ENCODE results near the gene RHOA.
"Not testable (repeated sequence)": the region's sequence is repeated elsewhere in the genome, so short reads cannot be mapped to it uniquely, and the experiment has no call there.

RHOA gene

DNA sequence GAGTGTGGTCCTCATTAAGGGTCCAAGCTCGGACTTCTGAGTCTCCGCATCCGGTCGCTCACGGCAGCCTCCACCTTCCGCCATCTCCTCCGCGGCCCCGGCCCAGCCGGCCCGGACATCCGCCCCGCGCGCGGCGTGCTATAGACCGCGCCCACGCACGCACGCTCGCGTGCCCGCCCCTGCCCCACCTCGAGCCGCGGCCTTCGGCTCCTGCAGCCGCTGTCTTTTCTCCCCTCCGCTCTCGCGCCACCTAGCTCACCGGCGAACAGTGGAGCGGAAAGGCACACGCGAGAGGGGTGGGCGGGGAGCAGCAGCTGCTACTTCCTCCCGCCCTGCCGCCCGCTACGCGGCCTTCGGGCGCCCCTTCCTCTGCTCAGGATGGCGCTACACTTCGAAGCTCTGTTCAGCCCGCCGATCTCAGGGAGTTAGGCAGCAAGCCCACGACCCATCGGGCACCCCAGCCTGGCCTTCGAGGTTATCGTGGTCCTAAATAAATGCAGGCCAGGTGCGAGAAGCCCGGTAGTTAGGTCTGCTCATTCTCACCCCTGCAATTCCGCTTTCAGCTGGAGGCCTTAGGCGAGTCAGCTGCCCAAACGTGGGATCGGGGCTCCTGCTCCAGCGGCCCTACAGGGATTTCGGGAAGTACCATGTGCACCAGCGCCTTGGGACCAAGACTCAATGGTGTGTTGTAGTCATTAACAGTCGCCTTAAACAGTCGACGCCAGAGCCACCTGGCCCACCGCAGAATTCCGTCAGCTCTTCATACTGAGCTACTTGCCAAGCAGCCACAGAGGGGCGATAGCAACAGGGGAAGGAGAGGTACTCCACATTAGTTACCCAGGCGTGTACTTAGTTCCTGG is 71.6 kb downstream of the RHOA start, which contains the start of gene USP4:
Gene USP4 (minus strand): TSS at position 113 of the 860 bp plus-strand sequence. CDS start 29 bp downstream, at position 84.
- H3K4me3 ChIP-seq (ENCODE audit: low read depth, low read length), result peak within 1 kb of the TSS; percentile 84
- DNase-seq (ENCODE audit: low read depth), result peak; percentile 67

DNA sequence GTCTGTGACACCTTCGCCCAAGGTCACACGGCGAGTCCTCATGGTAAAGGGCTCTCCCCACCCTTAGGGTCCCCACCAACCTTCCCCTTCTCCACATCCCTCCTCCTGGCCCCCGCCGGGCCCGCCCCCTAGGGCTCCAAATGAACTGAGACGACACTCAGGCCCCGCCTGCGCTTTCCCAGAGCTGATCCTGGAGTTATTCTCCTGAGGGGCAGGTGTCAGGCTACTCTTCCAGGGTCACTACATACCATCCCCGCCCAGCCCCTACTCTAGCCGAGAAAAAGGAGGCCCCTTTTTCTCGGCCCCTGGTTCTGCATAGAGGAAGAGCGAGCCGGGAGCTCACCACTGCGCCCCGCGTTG is 72.2 kb downstream of the RHOA start:
- H3K4me3 ChIP-seq (ENCODE audit: low read depth, low read length), result peak overlapping the region; percentile 84
- no peak for DNase-seq (ENCODE audit: low read depth)

DNA sequence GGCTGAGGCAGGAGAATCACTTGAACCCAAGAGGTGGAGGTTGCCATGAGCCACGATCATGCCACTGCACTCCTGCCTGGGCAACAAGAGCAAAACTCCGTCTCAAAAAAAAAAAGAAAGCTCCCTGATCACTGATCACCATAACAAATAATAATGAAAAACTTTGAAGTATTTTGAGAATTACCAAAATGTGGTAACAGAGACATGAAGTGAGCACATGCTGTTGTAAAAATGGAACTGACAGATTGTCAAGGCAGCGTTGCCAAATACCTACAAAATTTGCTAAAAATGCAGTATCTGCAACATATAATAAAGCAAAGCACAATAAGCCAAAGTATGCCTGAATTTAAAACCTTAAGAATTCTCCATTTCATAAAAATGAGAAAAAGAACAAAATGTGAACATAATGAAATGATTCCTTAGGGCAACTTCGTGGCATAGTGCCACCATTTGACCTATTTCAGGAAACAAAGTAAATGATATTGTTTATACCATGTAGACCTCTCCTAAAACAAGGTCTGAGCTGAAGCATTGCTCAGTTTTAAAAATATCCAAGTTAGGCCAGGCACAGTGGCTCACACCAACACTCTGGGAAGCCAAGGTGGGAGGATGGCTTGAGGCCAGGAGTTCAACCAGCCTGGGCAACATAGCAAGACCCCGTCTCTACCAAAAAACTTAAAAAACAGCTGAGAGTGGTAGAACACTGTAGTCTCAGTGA is 77.7 kb downstream of the RHOA start:
- no peak overlapping the region for H3K4me3 ChIP-seq (ENCODE audit: low read depth, low read length)
- no peak for DNase-seq (ENCODE audit: low read depth)

DNA sequence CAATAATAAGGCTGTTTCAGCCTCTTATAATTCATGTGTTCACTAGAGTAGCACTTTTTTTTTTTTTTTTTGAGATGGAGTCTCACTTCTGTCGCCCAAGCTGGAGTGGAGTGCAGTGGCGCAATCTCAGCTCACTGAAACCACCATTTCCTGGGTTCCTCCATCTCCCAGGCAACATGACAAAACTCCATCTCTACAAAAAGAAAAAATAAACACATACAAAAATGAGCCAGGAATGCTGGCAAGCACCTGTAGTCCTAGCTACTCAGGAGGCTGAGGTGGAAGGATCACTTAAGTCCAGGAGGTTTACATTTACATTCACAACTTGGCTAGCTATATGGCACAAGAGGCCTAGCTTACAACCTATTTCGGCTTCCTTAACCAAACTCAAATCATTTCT is 78.7 kb downstream of the RHOA start:
- no peak for DNase-seq (ENCODE audit: low read depth)
- no peak overlapping the region for H3K4me3 ChIP-seq (ENCODE audit: low read depth, low read length)

DNA sequence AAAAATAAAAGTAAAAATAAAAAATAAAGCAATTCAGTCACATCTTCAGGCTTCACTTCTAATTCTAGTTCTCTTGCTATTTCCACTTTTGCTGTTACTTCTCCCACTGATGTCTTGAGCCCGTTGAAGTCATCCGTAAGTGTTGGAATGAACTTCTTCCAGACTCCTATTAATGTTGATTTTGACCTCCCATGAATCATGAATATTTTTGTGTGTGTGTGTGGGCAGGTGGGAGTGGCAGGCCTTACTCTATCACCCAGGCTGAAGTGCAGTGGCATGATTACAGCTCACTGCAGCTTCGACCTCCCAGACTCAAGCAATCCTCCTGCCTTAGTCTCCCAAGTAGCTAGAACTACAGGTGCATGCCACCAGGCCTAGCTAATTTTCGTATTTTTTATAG is 82.6 kb downstream of the RHOA start:
- no peak overlapping the region for H3K4me3 ChIP-seq (ENCODE audit: low read depth, low read length)
- no peak for DNase-seq (ENCODE audit: low read depth)

DNA sequence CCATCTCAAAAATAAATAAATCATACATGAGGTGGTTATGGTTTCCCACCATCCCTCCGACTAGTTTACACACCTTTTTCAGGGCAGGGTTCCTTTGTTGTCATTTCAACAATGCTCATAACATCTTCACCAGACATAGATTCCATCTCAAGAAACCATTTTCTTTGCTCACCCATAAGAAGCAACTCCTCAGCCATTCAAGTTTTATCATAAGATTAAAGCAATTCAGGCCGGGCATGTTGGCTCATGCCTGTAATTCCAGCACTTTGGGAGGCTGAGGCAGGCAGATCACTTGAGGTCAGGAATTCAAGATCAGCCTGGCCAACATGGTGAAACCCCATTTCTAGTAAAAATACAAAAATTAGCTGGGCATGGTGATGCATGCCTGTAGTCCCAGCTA is 83.4 kb downstream of the RHOA start:
- DNase-seq (ENCODE audit: low read depth); H3K4me3 ChIP-seq (ENCODE audit: low read depth, low read length): not testable (repeated sequence)

DNA sequence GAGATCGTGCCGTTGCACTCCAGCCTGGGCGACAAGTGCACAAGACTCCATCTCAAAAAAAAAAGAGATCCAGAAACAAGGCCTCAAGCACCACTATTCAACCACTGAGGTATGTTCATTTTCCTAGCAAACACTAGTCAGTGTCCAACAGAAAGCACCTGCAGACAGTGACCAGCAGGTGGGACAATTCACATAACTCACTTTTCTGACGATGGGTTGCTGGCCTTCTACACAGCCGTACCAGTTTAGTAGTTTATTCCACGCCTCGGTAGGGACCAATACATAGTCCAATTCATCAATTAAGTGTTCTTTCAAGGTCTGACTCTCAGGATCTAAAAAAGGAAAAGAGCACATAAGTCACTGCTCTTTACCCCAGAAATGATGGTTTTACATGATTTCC is 84.3 kb downstream of the RHOA start:
- no peak for DNase-seq (ENCODE audit: low read depth)
- H3K4me3 ChIP-seq (ENCODE audit: low read depth, low read length), result no peak overlapping the region

DNA sequence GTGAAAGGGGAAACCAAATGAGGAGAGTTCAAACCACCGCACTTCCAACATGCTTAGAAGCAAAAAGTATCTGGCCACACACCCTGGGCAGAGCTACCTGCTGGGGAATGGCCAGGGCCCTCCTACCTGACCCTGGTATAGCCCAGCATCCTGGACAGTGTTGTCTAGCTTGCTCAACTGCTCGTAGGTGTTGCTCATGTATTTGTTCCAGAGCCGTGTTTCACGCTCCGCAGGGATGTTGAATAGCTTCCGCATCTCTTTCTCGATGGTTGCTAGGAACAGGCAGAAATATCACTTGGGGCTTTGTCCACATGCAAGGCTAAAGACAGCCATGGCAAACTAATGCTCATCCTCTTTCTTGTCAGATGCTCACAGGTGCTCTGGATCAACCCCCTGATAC is 87.0 kb downstream of the RHOA start:
- no peak for DNase-seq (ENCODE audit: low read depth)
- H3K4me3 ChIP-seq (ENCODE audit: low read depth, low read length), result no peak overlapping the region

DNA sequence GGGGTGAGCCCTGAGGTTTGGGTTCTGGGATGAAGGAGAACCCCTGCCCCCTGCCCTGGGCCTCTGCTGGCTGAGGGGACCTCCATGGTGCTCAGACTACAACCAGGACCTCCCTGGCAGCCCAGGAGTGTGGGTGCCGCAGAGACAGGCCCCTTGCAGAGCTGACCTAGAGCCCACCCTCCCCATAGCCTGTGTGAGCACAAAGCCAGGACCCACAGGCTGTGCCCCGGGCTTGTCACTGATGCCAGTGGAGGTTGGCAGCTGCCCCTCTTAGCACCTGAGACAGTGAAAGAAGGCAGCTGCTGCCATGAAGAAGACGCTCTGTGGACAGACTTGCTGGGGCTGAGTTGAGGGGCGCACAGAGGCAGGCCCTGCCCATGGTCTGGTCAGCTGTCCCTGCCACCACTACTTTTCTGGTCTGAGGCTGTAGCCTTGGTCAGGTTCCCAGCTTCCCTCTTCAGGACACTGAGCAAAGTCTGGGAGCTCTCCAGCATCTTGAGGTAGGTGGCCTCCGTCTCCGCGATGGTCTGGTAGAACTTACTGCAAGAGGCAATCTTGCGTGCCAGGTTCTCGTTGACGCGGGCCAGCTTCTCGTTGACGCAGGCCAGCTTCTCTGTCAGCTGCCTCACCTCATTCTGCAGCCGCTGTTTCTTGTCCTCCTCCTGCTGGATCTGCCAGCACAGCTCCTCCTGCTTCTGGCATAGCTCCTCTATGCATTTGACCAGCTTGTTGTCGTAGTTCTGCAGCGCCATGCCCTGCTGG is 94.9 kb downstream of the RHOA start:
- DNase-seq (ENCODE audit: low read depth), result no peak
- no peak overlapping the region for H3K4me3 ChIP-seq (ENCODE audit: low read depth, low read length)

DNA sequence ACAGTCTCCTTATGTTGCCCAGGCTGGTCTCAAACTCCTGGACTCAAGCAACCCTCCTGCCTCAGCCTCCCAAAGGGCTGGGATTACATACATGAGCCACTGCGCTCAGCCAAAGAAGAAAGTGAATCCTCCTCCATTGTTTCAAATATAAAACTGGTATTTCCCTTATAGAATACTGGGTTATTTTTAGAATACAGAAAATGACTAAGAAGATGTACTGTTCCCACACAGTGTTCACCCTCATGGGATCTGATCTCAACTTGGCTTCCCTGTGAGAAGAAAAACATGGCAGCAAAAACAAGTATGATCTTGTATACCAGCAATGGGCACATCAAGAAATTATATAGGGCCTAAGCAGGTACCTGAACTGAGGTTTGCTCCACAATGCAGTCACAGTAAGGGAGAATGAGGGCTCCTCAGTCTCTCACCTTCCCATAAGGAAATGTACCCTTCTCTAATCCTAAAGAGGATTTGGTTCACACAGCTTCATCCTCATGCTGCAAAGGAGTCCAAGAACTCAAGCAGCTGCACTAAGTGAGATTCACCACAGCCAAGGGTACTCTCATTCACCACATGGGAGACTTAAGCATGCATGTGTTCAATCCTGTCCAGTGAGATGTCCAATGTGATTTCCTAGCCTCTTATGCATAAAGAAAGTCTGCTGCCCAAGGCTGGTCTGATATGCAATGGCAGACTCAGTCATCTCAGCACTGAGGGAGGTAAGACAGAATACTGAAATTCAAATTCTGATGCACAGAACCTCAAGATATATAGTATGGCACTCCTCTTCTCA is 97.7 kb downstream of the RHOA start:
- DNase-seq (ENCODE audit: low read depth), result peak; percentile 56
- H3K4me3 ChIP-seq (ENCODE audit: low read depth, low read length), result no peak overlapping the region

DNA sequence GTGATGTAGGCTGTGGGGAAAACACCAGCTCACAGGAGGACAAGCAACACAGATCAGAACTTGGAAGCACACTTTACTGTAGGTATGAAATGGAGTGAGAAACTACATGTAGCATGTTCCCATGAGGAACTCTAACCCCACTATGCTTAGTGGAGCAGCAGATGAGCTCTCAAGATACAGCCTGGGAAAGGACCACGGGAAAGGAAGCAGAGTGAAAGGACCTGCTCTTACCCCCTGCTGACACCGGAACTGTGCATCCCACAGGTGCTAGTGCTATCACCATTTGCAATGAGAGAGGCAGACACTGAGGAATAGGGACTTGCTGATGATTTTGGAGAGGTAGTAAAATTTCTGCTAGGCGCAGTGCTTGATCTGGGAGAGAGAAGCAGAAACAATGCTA is 100.5 kb downstream of the RHOA start:
- no peak for DNase-seq (ENCODE audit: low read depth)
- no peak overlapping the region for H3K4me3 ChIP-seq (ENCODE audit: low read depth, low read length)

DNA sequence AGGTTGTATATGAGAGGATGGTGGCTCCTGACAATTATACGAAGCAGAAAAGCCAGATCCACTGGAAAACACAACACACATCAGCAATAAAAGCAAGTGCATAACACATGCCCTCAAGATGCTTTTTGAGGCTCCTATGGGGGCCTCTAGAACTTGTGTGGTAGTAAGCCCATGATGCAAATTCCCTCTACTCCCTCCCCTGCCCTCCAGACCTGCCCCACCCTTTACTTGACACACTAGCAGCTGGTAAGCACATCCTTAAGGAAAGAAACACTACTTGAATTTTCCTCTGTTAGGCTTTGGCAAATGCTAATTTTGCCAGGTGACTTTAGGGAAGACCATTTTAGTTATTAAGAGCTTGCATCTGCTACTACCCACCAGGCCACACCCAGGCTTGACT is 101.1 kb downstream of the RHOA start:
- H3K4me3 ChIP-seq (ENCODE audit: low read depth, low read length), result no peak overlapping the region
- no peak for DNase-seq (ENCODE audit: low read depth)

Data from skeletal muscle cell (primary cell).